Choroid plexus epithelial cell (primary cell): ENCODE results near the gene KRTAP26-1.

Experiments used
- DNase-seq: peaks from one replicate; pipeline ENCODE4 v3.0.0-alpha.2; 2010; ENCODE audit warnings: low read depth
- H3K4me3 ChIP-seq: 2 replicates; pipeline ENCODE4 v1.5.1; 2011; ENCODE audit warnings: low read depth, mild to moderate bottlenecking, control low read depth, low read length, moderate library complexity
- TF ChIP-seq, protein P1 (sequence below): conservative IDR thresholded peaks from 2 replicates; pipeline ENCODE4 v1.5.1; 2011; ENCODE audit warnings: low read depth, mild to moderate bottlenecking, control low read depth, inconsistent platforms, low read length, moderate library complexity

KRTAP26-1 gene

DNA sequence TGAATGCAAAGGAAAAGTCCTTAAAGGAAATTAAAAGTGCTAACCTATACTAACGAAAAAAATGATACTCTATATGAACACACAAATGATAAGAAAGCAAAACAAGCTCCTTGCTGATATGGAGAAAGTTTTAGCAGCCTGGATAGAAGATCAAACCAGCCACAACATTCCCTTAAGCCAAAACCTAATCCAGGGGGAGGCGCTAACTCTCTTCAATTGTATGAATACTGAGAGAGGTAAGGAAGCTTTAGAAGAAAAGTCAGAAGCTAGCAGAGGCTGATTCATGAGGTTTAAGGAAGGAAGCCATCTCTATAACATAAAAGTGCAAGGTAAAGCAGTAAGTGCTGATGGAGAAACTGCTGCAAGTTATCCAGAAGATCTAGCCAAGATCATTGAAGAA, 24.9 kb upstream of the KRTAP26-1 start:
- H3K4me3 ChIP-seq, result no peak overlapping the region
- TF ChIP-seq, protein P1, sequence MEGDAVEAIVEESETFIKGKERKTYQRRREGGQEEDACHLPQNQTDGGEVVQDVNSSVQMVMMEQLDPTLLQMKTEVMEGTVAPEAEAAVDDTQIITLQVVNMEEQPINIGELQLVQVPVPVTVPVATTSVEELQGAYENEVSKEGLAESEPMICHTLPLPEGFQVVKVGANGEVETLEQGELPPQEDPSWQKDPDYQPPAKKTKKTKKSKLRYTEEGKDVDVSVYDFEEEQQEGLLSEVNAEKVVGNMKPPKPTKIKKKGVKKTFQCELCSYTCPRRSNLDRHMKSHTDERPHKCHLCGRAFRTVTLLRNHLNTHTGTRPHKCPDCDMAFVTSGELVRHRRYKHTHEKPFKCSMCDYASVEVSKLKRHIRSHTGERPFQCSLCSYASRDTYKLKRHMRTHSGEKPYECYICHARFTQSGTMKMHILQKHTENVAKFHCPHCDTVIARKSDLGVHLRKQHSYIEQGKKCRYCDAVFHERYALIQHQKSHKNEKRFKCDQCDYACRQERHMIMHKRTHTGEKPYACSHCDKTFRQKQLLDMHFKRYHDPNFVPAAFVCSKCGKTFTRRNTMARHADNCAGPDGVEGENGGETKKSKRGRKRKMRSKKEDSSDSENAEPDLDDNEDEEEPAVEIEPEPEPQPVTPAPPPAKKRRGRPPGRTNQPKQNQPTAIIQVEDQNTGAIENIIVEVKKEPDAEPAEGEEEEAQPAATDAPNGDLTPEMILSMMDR, result no peak
- DNase-seq, result no peak

DNA sequence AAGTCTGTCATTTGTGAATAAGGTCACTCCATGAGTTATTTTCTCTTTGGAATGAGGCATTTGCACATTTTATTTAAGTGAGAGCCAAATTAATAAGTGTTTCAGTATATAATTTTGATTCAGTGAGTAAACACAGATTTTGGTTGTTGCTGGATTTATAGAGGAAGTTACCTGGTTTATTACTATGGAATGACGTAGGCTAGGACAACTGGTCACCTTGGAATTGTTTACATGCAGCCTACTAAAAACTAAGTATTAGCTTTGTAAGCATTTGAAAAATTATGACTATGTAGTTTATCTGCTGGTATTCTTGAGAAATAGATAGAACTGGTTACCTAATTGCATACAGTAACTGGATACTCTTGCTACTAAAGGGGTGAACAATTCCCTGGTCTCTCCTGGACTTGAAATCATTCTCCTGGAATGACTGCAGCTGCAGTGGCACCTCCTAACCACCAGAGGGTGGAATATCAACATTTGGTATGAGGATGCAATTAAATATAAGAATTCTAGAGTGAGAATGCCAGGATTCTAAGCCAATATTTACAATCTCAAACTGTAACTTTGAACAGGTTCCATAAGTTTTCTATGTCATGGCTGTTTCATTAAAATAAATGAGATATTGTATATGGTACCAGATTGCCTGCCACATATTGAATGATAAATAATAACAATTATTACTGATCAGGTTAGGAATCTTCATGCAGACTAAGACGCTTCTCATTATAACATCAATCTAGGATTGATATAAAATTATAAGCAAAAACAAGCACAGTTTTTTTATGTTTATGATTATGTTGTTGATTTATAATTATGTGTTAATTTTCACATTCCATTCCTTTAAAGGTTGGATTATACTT, 20.8 kb upstream of the KRTAP26-1 start:
- TF ChIP-seq, protein P1, result peak; percentile 89
- H3K4me3 ChIP-seq, result no peak overlapping the region
- peak; percentile 72 for DNase-seq

DNA sequence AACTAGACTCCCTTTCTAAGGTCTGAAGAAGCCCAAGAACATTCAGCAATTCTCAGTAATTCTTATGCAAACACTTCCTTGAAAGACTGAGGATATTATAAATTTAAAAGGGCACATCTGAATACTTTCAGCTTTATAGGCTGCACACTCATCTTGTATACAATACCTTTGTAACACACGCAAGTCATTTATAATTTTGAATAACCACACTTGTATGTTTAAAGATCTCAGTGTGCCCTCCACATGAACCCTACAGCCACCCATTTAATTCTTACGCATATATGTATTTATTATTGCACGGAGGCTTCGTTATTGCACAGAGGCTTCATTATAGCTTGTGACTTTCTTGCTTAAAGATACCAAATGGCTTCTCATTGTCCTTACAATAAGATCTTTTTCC, 18.6 kb upstream of the KRTAP26-1 start:
- TF ChIP-seq, protein P1, result no peak
- no peak for DNase-seq
- H3K4me3 ChIP-seq, result no peak overlapping the region

DNA sequence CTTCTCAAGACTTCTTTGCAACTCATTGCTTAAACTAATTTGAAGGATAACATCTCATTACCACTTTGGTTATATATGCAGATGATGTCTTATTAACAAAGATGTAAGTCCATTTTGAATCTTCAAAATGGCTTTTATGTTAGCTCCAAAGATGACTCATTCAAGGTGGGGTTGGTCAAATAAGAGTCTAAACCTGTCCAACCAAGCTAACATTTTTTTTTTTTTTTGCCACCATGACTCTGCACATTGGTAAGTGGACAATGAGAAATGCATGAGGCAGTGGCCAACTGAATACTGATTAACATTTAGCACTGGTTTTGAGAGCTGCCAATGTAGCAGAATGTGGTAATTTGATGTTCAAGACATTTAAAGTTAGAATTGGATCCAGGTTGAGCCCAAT, 17.7 kb upstream of the KRTAP26-1 start:
- no peak overlapping the region for H3K4me3 ChIP-seq
- TF ChIP-seq, protein P1, result no peak
- no peak for DNase-seq

DNA sequence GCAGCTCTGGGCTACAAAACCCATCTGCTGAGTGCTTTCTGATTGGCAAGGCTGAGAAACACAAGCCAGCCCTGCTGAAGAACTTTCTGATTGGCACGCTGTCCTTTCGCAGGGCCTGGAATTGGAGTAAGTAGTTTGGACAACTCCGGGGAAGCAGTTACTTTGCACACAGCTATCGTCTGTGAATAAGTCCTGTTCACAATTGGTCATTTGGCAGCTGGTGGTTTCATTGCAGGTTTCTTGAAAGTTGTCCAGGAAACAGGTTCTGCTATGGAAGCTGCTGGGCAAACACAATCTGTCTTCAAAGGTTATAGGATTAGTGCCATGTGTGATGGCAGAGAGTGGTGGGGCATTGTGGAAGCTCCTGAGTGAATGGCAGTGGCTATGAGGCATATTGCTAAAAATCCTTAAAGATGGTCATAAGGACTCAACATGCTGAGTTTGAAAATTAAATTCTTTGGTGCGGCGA, 17.2 kb upstream of the KRTAP26-1 start, which contains the start of gene KRTAP27-1:
Gene KRTAP27-1, minus strand, starts transcription at position 419 of the 469 bp plus-strand sequence. Its CDS starts 26 bp downstream, at position 393.
- H3K4me3 ChIP-seq, result no peak within 1 kb of the TSS
- TF ChIP-seq, protein P1, result no peak
- DNase-seq, result no peak

DNA sequence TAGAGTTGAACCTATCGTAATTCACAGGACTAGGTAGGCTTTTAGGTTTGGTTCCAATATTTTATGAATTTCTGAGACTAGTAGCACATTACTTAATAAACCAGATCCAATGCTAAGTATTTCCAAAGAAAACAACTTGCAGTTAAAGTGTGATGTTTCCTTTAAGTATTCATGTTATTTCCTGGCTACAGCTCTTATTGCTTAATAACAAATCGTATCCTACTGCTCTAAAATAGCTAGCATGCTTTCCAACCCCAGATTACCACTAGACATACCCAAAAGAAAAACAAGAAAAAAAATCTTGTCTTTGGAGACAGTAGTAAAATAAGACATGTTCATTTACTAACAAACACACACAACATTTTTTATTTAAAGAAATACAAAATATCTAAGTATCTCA, 16.5 kb upstream of the KRTAP26-1 start:
- peak; percentile 75 for DNase-seq
- no peak overlapping the region for H3K4me3 ChIP-seq
- TF ChIP-seq, protein P1, result no peak

DNA sequence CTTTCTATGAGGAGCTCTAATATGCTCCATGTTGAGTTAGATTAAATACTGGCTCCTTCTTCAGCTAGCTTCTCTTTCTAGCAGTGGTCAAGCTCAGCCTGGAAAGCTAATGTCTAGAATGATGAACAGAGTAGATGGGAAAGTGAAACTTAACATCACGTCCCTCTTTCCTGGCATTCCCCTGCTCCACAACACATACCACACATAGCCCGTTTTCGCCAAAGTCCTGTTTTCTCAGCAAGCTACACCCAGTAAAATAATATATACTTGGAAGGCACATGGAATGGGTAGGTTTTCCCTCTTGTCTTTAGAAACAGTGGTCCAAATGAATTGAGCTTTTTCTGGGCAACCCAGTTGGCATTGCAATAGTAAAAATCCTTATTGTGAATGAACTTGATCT, 13.6 kb upstream of the KRTAP26-1 start:
- H3K4me3 ChIP-seq, result no peak overlapping the region
- TF ChIP-seq, protein P1, result no peak
- DNase-seq, result no peak
